ENCODE measurements around the gene RDH12.

The RDH12 gene

DNA sequence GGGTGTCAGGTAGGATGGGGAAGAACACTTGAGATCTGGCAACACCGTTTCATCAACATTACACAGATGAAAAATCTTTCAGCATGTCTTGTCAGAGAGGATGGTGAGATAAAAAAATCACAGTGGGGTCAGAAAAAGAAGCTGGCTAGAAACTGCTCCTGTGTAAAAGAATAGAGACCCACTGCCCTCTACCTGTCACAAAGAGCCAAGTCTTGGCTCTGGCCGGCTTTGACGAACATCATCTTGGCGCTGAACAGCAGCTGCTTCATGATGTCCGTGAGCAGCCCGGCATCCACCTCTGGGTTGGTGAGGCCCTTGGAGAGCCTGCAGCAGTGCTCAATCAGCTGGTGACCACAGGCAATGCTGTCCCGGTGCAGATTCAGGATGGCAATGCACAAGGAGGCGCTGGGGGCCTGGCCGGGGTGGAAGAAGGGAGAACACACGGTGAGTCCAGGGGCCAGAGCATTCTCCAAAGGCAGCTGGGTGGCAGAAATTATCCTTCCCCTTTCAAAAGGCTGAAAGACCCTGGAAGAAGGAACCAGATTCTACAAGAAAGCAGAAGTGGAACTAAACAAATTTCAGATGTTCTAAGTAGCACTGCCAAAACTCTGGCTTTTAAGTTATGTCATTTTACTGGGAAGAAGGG is 64.5 kb downstream of the RDH12 start:
- Histone ChIP-seq H3K27me3 (replicated peaks in 2 of 5; ENCODE audit: control insufficient read depth in 4 of 5, insufficient read depth in 5 of 5, low read length in 4 of 5) (no peaks in the 10 kb centered on the region), H3K36me3 (ENCODE audit: control insufficient read depth in 4 of 4, insufficient read depth in 4 of 4, low read length in 3 of 4) (peaks cover 22 to 85% (median 57%) of the 10 kb centered on the region in 4 experiments), H3K27ac (ENCODE audit: insufficient read depth in 1 of 2, low read depth in 1 of 2, low read length in 2 of 2, poor library complexity in 1 of 2, severe bottlenecking in 2 of 2) (no peak overlapping the region), H3K4me1 (ENCODE audit: control extremely low read depth in 1 of 4, control insufficient read depth in 4 of 4, insufficient read depth in 4 of 4, low read length in 3 of 4) (peaks cover 0 to 3% (median 0%) of the 10 kb centered on the region in 4 experiments), H3K4me3 (ENCODE audit: control insufficient read depth in 1 of 7, extremely low read depth in 1 of 7, insufficient read depth in 4 of 7, low read depth in 2 of 7, low read length in 6 of 7) (no peak overlapping the region), H3K9me3 (ENCODE audit: control extremely low read depth in 1 of 5, control insufficient read depth in 4 of 5, insufficient read depth in 2 of 5, low read depth in 1 of 5, low read length in 4 of 5) (no peaks in the 10 kb centered on the region)
- CTCF ChIA-PET = interaction anchor here (0.7 kb wide), 1 partner anchor 17 kb away, joined by 3 read pairs; no protein-coding TSS in a partner anchor
- DNase-seq = peak in 2 of 3 donors; percentile 33 to 35
- POLR2A ChIA-PET = interaction anchor here (0.6 to 0.8 kb wide), 3 partner anchors 8 to 108 kb away, joined by 3 to 4 read pairs (median 3); no protein-coding TSS in a partner anchor
- 85% methylated on average over 9 of the region's 10 CpGs for whole genome bisulfite sequencing (ENCODE audit: insufficient coverage)

DNA sequence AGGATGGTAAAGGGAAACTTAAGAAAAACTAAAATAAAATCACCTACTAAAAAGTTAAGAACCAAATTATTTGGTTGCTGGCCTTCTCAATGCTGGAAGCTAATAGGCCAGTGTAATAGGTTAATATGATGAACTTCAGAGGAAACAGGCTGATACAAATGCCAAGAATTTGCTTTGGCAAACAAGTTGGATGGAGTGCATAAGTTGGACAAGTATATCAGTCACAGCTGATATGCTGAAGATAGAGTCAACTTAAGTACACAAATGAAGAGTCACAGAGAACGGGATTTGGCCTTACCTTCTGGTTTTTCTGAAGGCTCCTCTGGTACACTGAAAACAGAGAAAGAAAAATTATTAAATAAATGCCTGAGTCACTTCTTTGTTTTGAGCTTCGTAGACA is 66.5 kb downstream of the RDH12 start:
- POLR2A ChIA-PET = no interaction called here
- no peak for DNase-seq
- Histone ChIP-seq H3K27ac (ENCODE audit: insufficient read depth in 1 of 2, low read depth in 1 of 2, low read length in 2 of 2, poor library complexity in 1 of 2, severe bottlenecking in 2 of 2) (no peak overlapping the region), H3K27me3 (replicated peaks in 2 of 5; ENCODE audit: control insufficient read depth in 4 of 5, insufficient read depth in 5 of 5, low read length in 4 of 5) (no peaks in the 10 kb centered on the region), H3K36me3 (ENCODE audit: control insufficient read depth in 4 of 4, insufficient read depth in 4 of 4, low read length in 3 of 4) (peaks cover 27 to 90% (median 64%) of the 10 kb centered on the region in 4 experiments), H3K9me3 (ENCODE audit: control extremely low read depth in 1 of 5, control insufficient read depth in 4 of 5, insufficient read depth in 2 of 5, low read depth in 1 of 5, low read length in 4 of 5) (no peaks in the 10 kb centered on the region), H3K4me1 (ENCODE audit: control extremely low read depth in 1 of 4, control insufficient read depth in 4 of 4, insufficient read depth in 4 of 4, low read length in 3 of 4) (peaks cover 0 to 3% (median 0%) of the 10 kb centered on the region in 4 experiments), H3K4me3 (ENCODE audit: control insufficient read depth in 1 of 7, extremely low read depth in 1 of 7, insufficient read depth in 4 of 7, low read depth in 2 of 7, low read length in 6 of 7) (no peak overlapping the region)
- WGBS (ENCODE audit: insufficient coverage) = 100% methylated on average over 1 of the region's 2 CpGs
- CTCF ChIA-PET = no interaction called here

DNA sequence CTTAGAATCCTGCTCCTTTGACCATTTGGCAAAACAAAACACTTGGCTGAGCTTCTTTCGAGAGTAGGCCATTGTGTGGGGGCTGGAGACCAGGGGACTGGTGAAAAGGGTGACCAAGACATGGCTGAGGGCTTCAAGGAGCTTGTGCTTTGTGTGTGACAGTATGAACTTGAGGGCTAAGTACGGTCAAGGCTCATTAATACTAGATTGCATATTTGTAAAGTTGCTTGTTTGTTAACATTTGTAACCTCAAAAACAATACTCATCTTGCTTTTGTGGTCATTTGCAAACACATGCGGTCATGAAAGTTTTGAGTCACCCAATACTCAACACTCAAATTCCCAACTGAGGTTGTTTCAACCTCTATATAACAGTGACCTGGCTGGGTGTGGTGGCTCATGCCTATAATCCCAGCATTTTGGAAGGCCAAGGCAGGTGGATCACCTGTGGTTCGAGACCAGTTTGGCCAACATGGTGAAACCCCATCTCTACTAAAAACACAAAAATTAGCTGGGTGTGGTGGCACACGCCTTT is 72.2 kb downstream of the RDH12 start:
- no peak for DNase-seq
- 83% methylated on average over 1 of the region's 5 CpGs for WGBS (ENCODE audit: insufficient coverage)
- Histone ChIP-seq H3K4me3 (ENCODE audit: control insufficient read depth in 1 of 7, extremely low read depth in 1 of 7, insufficient read depth in 4 of 7, low read depth in 2 of 7, low read length in 6 of 7) (no peak overlapping the region), H3K4me1 (ENCODE audit: control extremely low read depth in 1 of 4, control insufficient read depth in 4 of 4, insufficient read depth in 4 of 4, low read length in 3 of 4) (no peaks in the 10 kb centered on the region), H3K9me3 (ENCODE audit: control extremely low read depth in 1 of 5, control insufficient read depth in 4 of 5, insufficient read depth in 2 of 5, low read depth in 1 of 5, low read length in 4 of 5) (no peaks in the 10 kb centered on the region), H3K27me3 (replicated peaks in 2 of 5; ENCODE audit: control insufficient read depth in 4 of 5, insufficient read depth in 5 of 5, low read length in 4 of 5) (no peaks in the 10 kb centered on the region), H3K27ac (ENCODE audit: insufficient read depth in 1 of 2, low read depth in 1 of 2, low read length in 2 of 2, poor library complexity in 1 of 2, severe bottlenecking in 2 of 2) (no peak overlapping the region), H3K36me3 (ENCODE audit: control insufficient read depth in 4 of 4, insufficient read depth in 4 of 4, low read length in 3 of 4) (peaks cover 32 to 94% (median 72%) of the 10 kb centered on the region in 4 experiments)
- ChIA-PET CTCF (interaction anchor here (1.2 kb wide), 1 partner anchor 12 kb away, joined by 3 read pairs; no protein-coding TSS in a partner anchor), POLR2A (interaction anchor here (0.5 kb wide), 1 partner anchor 8 kb away, joined by 3 read pairs; no protein-coding TSS in a partner anchor)

DNA sequence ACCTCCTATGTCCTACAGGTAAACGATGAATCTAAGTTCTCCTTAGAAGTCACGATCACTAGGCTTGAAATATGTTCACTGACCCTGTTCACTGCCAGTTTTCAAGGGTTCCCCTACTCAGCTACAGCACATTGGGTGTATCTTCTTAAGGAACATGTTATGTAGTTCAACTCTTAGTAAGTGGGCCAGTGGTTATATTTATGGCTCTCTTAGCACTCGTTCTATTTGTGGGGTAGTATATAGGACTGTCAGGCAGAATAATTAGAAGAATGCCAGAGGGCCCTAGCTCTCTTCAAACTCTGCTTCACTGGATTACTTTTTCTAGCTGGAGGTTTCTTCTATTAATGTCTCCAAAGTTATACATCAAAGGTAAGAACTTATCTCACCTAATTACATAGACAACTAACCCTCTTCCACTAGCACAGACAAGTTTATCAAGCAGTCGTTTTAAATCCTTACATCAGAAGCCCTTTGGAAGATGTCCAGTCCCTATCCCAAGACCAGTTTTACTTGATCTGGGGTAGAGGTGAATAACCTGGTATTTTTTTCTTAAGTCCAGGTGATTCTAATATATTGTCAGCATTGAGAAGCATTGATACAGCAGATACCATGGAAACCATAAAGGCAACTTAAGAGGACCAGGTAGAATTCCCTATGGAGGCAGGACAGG is 75.1 kb downstream of the RDH12 start:
- Histone ChIP-seq H3K4me1 (ENCODE audit: control extremely low read depth in 1 of 4, control insufficient read depth in 4 of 4, insufficient read depth in 4 of 4, low read length in 3 of 4) (no peaks in the 10 kb centered on the region), H3K36me3 (ENCODE audit: control insufficient read depth in 4 of 4, insufficient read depth in 4 of 4, low read length in 3 of 4) (peaks cover 28 to 93% (median 68%) of the 10 kb centered on the region in 4 experiments), H3K27me3 (replicated peaks in 2 of 5; ENCODE audit: control insufficient read depth in 4 of 5, insufficient read depth in 5 of 5, low read length in 4 of 5) (no peaks in the 10 kb centered on the region), H3K27ac (ENCODE audit: insufficient read depth in 1 of 2, low read depth in 1 of 2, low read length in 2 of 2, poor library complexity in 1 of 2, severe bottlenecking in 2 of 2) (no peak overlapping the region), H3K4me3 (ENCODE audit: control insufficient read depth in 1 of 7, extremely low read depth in 1 of 7, insufficient read depth in 4 of 7, low read depth in 2 of 7, low read length in 6 of 7) (no peak overlapping the region), H3K9me3 (ENCODE audit: control extremely low read depth in 1 of 5, control insufficient read depth in 4 of 5, insufficient read depth in 2 of 5, low read depth in 1 of 5, low read length in 4 of 5) (no peaks in the 10 kb centered on the region)
- POLR2A ChIA-PET = interaction anchor here (0.6 kb wide), 1 partner anchor 26 kb away, joined by 7 read pairs; no protein-coding TSS in a partner anchor
- no peak for DNase-seq
- WGBS (ENCODE audit: insufficient coverage) = 100% methylated on average over 2 of the region's 4 CpGs
- CTCF ChIA-PET = interaction anchor here (0.6 kb wide), 1 partner anchor 21 kb away, joined by 3 read pairs; no protein-coding TSS in a partner anchor

DNA sequence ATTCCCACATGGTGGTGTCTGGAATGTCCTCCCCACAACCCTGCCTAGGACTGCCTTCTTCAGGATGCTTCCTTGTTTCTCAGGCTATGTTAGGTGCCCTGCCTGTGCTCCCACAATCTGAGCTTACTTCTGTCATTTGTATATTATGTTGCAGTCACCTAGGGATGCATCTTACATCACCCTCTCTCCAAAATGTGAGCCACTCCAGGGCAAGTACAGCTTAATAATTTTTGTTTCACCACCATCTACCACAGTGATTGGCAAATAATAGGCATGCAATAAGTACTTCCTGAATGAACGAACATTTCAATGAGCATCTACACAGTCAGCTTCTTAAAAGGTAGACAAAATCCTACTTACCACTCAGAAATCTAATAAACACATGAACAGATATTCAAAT is 77.1 kb downstream of the RDH12 start:
- CTCF ChIA-PET = no interaction called here
- H3K36me3 ChIP-seq (ENCODE audit: control insufficient read depth in 4 of 4, insufficient read depth in 4 of 4, low read length in 3 of 4) = peaks cover 23 to 92% (median 70%) of the 10 kb centered on the region in 4 experiments
- WGBS (ENCODE audit: insufficient coverage) = 100% methylated on average over 1 of the region's 1 CpG

DNA sequence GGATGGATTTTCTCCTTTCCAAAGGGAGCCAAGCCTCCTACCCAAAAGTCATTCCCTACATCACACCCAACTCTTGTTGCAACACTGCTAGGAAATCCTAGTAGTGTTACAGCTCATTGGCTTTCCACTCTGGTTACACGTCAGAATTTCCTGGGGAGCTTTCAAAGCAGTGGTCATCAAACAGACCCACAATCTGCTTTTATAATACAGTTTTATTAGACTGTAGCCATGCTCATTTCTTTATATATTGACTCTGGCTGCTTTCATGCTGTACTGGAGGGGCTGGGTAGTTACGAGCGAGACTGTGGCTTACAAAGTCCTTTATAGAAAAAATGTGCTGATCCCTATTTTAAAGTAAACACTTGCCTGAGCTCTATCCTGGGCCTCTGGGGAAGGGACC is 80.4 kb downstream of the RDH12 start:
- POLR2A ChIA-PET = interaction anchor here (0.6 kb wide), 1 partner anchor 1234 kb away, joined by 6 read pairs; no protein-coding TSS in a partner anchor
- H3K4me3 ChIP-seq (ENCODE audit: control insufficient read depth in 1 of 7, extremely low read depth in 1 of 7, insufficient read depth in 4 of 7, low read depth in 2 of 7, low read length in 6 of 7) = no peak overlapping the region
- H3K27me3 ChIP-seq (replicated peaks in 2 of 5; ENCODE audit: control insufficient read depth in 4 of 5, insufficient read depth in 5 of 5, low read length in 4 of 5) = no peaks in the 10 kb centered on the region
- no peaks in the 10 kb centered on the region for H3K9me3 ChIP-seq (ENCODE audit: control extremely low read depth in 1 of 5, control insufficient read depth in 4 of 5, insufficient read depth in 2 of 5, low read depth in 1 of 5, low read length in 4 of 5)
- 70% methylated on average over 2 of the region's 3 CpGs for WGBS (ENCODE audit: insufficient coverage)
- H3K4me1 ChIP-seq (ENCODE audit: control extremely low read depth in 1 of 4, control insufficient read depth in 4 of 4, insufficient read depth in 4 of 4, low read length in 3 of 4) = no peaks in the 10 kb centered on the region
- no peak for DNase-seq
- H3K36me3 ChIP-seq (ENCODE audit: control insufficient read depth in 4 of 4, insufficient read depth in 4 of 4, low read length in 3 of 4) = peaks cover 34 to 92% (median 73%) of the 10 kb centered on the region in 4 experiments
- CTCF ChIA-PET = interaction anchor here (1.2 kb wide), 1 partner anchor 349 kb away, joined by 4 read pairs; no protein-coding TSS in a partner anchor
- H3K27ac ChIP-seq (ENCODE audit: insufficient read depth in 1 of 2, low read depth in 1 of 2, low read length in 2 of 2, poor library complexity in 1 of 2, severe bottlenecking in 2 of 2) = no peak overlapping the region

More for the DNA sequence above, 77.1 kb downstream of the RDH12 start:
- no peak overlapping the region for H3K27ac ChIP-seq (ENCODE audit: insufficient read depth in 1 of 2, low read depth in 1 of 2, low read length in 2 of 2, poor library complexity in 1 of 2, severe bottlenecking in 2 of 2)
- no peak for DNase-seq
- no peak overlapping the region for H3K4me3 ChIP-seq (ENCODE audit: control insufficient read depth in 1 of 7, extremely low read depth in 1 of 7, insufficient read depth in 4 of 7, low read depth in 2 of 7, low read length in 6 of 7)
- H3K9me3 ChIP-seq (ENCODE audit: control extremely low read depth in 1 of 5, control insufficient read depth in 4 of 5, insufficient read depth in 2 of 5, low read depth in 1 of 5, low read length in 4 of 5) = no peaks in the 10 kb centered on the region
- H3K27me3 ChIP-seq (replicated peaks in 2 of 5; ENCODE audit: control insufficient read depth in 4 of 5, insufficient read depth in 5 of 5, low read length in 4 of 5) = no peaks in the 10 kb centered on the region
- POLR2A ChIA-PET = no interaction called here
- no peaks in the 10 kb centered on the region for H3K4me1 ChIP-seq (ENCODE audit: control extremely low read depth in 1 of 4, control insufficient read depth in 4 of 4, insufficient read depth in 4 of 4, low read length in 3 of 4)
